Astrocyte (in vitro differentiated cells and primary cell): ENCODE measurements around the gene ZBTB7B. TPM values are rescaled to one million over a fixed set of nuclear protein-coding genes. Genes with fewer than 3 reads are reported as not detected.

Experiments used
- DNase-seq: peaks from one replicate; pipeline ENCODE4 v3.0.0-alpha.2; 2010; ENCODE audit warnings: low read depth
- FAIRE-seq: peaks from 2 replicates; lab custom pipeline; 2011; peaks lifted over from hg19 to GRCh38; lab: Jason Lieb, UNC
- H2AFZ ChIP-seq: 2 replicates; pipeline ENCODE4 v1.6.0; 2012; ENCODE audit warnings: low read depth, low read length, inconsistent platforms
- H3K27ac ChIP-seq: 2 replicates; pipeline ENCODE4 v1.5.1; 2011; ENCODE audit warnings: low read depth, low read length, inconsistent platforms
- H3K27me3 ChIP-seq: 2 replicates; pipeline ENCODE4 v1.6.0; 2011; ENCODE audit warnings: low read length, inconsistent platforms; ENCODE audit not compliant: insufficient read depth
- H3K36me3 ChIP-seq: 2 replicates; pipeline ENCODE4 v1.5.1; 2011; ENCODE audit warnings: low read length, inconsistent platforms; ENCODE audit not compliant: insufficient read depth
- H3K4me1 ChIP-seq: 2 replicates; pipeline ENCODE4 v1.5.1; 2011; ENCODE audit warnings: low read length, inconsistent platforms; ENCODE audit not compliant: insufficient read depth
- H3K4me2 ChIP-seq: 2 replicates; pipeline ENCODE4 v1.6.0; 2012; ENCODE audit warnings: low read length, inconsistent platforms
- H3K4me3 ChIP-seq: 2 replicates; pipeline ENCODE4 v1.5.1; 2011; ENCODE audit warnings: low read depth, mild to moderate bottlenecking, low read length, inconsistent platforms; ENCODE audit not compliant: insufficient read depth
- H3K79me2 ChIP-seq: 2 replicates; pipeline ENCODE4 v1.6.0; 2012; ENCODE audit warnings: mild to moderate bottlenecking, low read length, inconsistent platforms; ENCODE audit not compliant: insufficient read depth
- H3K9ac ChIP-seq: 2 replicates; pipeline ENCODE4 v1.6.0; 2012; ENCODE audit warnings: mild to moderate bottlenecking, low read length, inconsistent platforms
- H3K9me3 ChIP-seq: 2 replicates; pipeline ENCODE4 v1.5.1; 2012; ENCODE audit warnings: low read depth, mild to moderate bottlenecking, low read length, inconsistent platforms; ENCODE audit not compliant: insufficient read depth
- H4K20me1 ChIP-seq: 2 replicates; pipeline ENCODE4 v1.6.0; 2012; ENCODE audit warnings: low read length, inconsistent platforms; ENCODE audit not compliant: insufficient read depth
- H3K27ac Mint-ChIP-seq: one replicate; pipeline ENCODE4 v1.8.0; 2021; ENCODE audit warnings: mild to moderate bottlenecking, mixed read lengths; ENCODE audit not compliant: unreplicated experiment
- H3K27me3 Mint-ChIP-seq: one replicate; pipeline ENCODE4 v1.8.0; 2021; ENCODE audit warnings: low read depth, mixed read lengths; ENCODE audit not compliant: unreplicated experiment
- H3K36me3 Mint-ChIP-seq: one replicate; pipeline ENCODE4 v1.8.0; 2021; ENCODE audit warnings: low read depth, mixed read lengths; ENCODE audit not compliant: unreplicated experiment
- H3K4me1 Mint-ChIP-seq: one replicate; pipeline ENCODE4 v1.8.0; 2021; ENCODE audit warnings: low read depth, mixed read lengths; ENCODE audit not compliant: unreplicated experiment
- H3K4me3 Mint-ChIP-seq: one replicate; pipeline ENCODE4 v1.8.0; 2021; ENCODE audit warnings: mild to moderate bottlenecking, moderate library complexity, mixed read lengths; ENCODE audit not compliant: unreplicated experiment
- H3K9me3 Mint-ChIP-seq: one replicate; pipeline ENCODE4 v1.8.0; 2021; ENCODE audit warnings: mild to moderate bottlenecking, mixed read lengths; ENCODE audit not compliant: unreplicated experiment
- EZH2 ChIP-seq: IDR thresholded peaks from 2 replicates; pipeline ENCODE4 v1.6.1; 2012; ENCODE audit warnings: mild to moderate bottlenecking, low read length, inconsistent platforms; ENCODE audit not compliant: insufficient read depth
- total RNA-seq: library from RNA; stranded (reverse); gene quantifications from 2 replicates; pipeline ENCODE4 v1.2.1, GENCODE V29; 2021
- TF ChIP-seq, protein P1 (sequence below): IDR thresholded peaks from 2 replicates; pipeline ENCODE4 v1.5.1; 2011; ENCODE audit warnings: low read depth, mild to moderate bottlenecking, inconsistent platforms, low read length, moderate library complexity; ENCODE audit not compliant: insufficient read depth

The ZBTB7B gene
- total RNA-seq, 1 donor from 2014 or later: 46.1 TPM

DNA sequence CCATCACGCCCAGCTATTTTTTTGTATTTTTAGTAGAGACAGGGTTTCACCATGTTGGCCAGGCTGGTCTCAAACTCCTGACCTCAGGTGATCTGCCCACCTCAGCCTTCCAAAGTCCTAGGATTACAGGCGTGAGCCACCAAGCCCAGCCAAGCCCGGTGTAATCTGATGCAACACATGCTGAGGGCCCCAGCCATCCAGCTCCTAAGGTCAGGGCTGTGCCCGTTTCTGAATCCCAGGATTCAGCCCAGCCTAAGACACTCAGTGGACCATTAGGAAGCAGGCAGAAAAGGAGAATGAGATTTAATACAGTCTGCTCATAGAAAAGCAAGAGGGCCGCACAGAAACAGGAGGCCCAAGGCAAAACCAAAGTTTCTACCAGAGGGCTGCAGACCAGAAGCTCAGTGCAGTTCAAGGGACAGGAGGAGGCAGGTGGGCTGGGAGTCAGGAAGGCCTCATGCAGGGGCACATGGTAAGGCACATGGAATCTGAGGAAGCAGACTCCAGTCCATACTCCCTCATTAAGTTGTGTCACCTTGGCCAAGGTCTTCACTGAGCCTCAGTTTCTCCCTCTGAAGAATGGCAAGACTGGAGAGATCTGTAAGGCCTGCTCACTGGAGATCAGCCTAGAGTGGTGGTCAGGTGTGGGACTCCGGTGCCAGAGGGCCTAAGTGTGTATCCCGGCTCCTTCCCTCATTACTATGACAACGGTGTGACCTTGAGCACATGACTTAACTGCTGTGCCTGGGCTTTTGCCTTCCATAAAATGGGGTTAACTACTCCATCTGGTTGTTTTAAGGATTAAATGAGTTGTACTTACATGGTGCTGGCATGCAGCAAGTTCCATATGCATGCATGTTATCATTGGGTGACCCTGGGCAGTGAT, 46.1 kb downstream of the ZBTB7B start:
- no peaks in the 10 kb centered on the region for H3K27me3 Mint-ChIP-seq
- H3K9me3 Mint-ChIP-seq: no peaks in the 10 kb centered on the region
- Histone ChIP-seq H3K27ac (no peak overlapping the region), H3K4me1 (peaks cover 37% of the 10 kb centered on the region), H3K79me2 (no peaks in the 10 kb centered on the region), H3K4me3 (no peak overlapping the region), H3K4me2 (no peak overlapping the region), H3K9ac (no peak overlapping the region), H2AFZ (no peak overlapping the region), H3K27me3 (no peaks in the 10 kb centered on the region), H4K20me1 (peaks cover 9% of the 10 kb centered on the region), H3K36me3 (no peaks in the 10 kb centered on the region), H3K9me3 (no peaks in the 10 kb centered on the region)
- TF ChIP-seq, protein P1, sequence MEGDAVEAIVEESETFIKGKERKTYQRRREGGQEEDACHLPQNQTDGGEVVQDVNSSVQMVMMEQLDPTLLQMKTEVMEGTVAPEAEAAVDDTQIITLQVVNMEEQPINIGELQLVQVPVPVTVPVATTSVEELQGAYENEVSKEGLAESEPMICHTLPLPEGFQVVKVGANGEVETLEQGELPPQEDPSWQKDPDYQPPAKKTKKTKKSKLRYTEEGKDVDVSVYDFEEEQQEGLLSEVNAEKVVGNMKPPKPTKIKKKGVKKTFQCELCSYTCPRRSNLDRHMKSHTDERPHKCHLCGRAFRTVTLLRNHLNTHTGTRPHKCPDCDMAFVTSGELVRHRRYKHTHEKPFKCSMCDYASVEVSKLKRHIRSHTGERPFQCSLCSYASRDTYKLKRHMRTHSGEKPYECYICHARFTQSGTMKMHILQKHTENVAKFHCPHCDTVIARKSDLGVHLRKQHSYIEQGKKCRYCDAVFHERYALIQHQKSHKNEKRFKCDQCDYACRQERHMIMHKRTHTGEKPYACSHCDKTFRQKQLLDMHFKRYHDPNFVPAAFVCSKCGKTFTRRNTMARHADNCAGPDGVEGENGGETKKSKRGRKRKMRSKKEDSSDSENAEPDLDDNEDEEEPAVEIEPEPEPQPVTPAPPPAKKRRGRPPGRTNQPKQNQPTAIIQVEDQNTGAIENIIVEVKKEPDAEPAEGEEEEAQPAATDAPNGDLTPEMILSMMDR: no peak
- TF ChIP-seq EZH2: no peak
- DNase-seq (no peak), FAIRE-seq (no peak)
- no peak overlapping the region for H3K27ac Mint-ChIP-seq
- no peaks in the 10 kb centered on the region for H3K36me3 Mint-ChIP-seq
- H3K4me3 Mint-ChIP-seq: no peak overlapping the region
- H3K4me1 Mint-ChIP-seq: peaks cover 31% of the 10 kb centered on the region

DNA sequence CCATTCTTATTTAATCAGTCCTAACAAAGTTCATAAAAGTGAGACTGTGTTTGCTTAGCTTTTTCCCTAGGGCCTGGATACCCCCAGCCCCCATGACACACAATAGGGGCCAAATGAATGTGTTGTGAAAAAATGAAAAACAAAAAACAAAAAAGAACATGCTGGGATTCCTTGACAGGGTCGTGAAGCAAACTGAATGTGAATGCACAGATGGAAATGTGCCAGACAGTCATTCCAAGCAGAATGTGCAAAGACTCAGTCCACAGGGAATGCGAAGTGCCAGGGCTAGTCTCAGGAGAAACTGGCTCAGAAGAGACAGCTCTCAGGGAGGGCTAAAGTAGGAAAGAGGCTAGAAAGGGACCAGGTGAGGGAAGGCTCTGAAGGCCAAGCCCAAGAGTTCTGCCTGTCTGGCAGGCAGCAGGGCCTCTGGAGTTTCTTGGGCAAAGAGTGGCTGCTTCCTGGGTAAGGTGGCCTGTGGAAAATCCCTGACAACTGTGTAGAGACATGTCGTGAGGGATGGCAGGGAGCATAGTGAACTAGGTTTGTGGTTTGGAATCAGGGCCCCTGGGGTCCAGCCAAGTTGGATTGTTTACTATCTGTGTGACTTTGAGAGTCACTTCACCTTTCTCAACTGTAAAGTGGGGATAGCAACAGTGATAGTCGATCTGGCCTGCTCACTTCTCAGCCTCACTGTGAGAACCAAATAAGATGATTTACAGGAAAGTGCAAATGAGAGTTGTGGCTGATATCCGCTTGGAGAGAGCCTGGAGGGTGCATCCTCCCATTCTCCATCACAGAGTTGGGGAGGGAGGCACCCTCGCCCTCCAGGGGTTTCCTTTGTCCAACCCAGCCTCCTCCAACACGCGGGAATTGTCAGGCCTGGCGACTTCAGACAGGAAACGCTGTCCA, 47.3 kb downstream of the ZBTB7B start:
- Mint-ChIP-seq H3K4me3 (peak overlapping the region; percentile 88), H3K27ac (peak overlapping the region; percentile 91), H3K4me1 (peaks cover 25% of the 10 kb centered on the region), H3K9me3 (no peaks in the 10 kb centered on the region), H3K27me3 (no peaks in the 10 kb centered on the region), H3K36me3 (no peaks in the 10 kb centered on the region)
- no peaks in the 10 kb centered on the region for H3K36me3 ChIP-seq
- H3K4me3 ChIP-seq: peak overlapping the region; percentile 64
- peak overlapping the region; percentile 74 for H3K9ac ChIP-seq
- H3K79me2 ChIP-seq: no peaks in the 10 kb centered on the region
- H3K4me1 ChIP-seq: peaks cover 32% of the 10 kb centered on the region
- FAIRE-seq: no peak
- TF ChIP-seq EZH2: no peak
- TF ChIP-seq, protein P1: no peak
- peak overlapping the region; percentile 93 for H3K4me2 ChIP-seq
- peak overlapping the region; percentile 5 for H3K27ac ChIP-seq
- DNase-seq: peak; percentile 31
- no peaks in the 10 kb centered on the region for H3K27me3 ChIP-seq
- no peaks in the 10 kb centered on the region for H3K9me3 ChIP-seq
- H2AFZ ChIP-seq: peak overlapping the region; percentile 98
- peaks cover 9% of the 10 kb centered on the region for H4K20me1 ChIP-seq
